Heart left ventricle (tissue), 13 donors: ENCODE data around the gene PSRC1.

Experiments used
- POLR2A ChIP-seq, 2 donors: fragments of 450-650 bp; IDR thresholded peaks; one replicate each; pipeline ENCODE4 v1.6.1; 2017; ENCODE audit warnings: antibody characterized with exemption in 2 of 2, mild to moderate bottlenecking in 2 of 2, moderate library complexity in 2 of 2
- TF ChIP-seq, protein P1 (sequence below), 12 donors: fragments of 200-600 bp; sonication (generic) in 4 of 12; IDR thresholded peaks; one replicate each; pipeline versions ENCODE4 v1.5.0 to v1.8.0; 2018 to 2022; ENCODE audit warnings: antibody characterized with exemption in 12 of 12, mild to moderate bottlenecking in 5 of 12
- donor health status: ischemic (EF 13 %, LVEDD 7.1; RV severe dilation, severe dysfunction).
- donor health status: DM: no; HTN: yes; CAD: no.
- donor health status: DM: no; HTN: no; CAD: no.
- donor health status: ischemic (EF 25% LVEDD 6.9; RV normal size, moderate dysfunction).
- donor health status: ischemic (EF 25% LVEDD 5.7; RV mildly dilated, moderate dysfunction).
- donor health status: ischemic (EF 35%, LVEDD 5.7; RV mildly dilated, moderate dysfunction).
- donor health status: nonischemic (EF 11% LVEDD 7.7; RV severe dilation, severe dysfunction).
- donor health status: DM: yes; HTN: yes; CAD: no.
- donor health status: PGD.
- donor health status: ischemic (EF 29% LVEDD 5.4; RV normal size, mild dysfunction).
- donor health status: nonischemic (EF 23%, LVEDD 6.1; RV moderate dilation, normal function).

DNA sequence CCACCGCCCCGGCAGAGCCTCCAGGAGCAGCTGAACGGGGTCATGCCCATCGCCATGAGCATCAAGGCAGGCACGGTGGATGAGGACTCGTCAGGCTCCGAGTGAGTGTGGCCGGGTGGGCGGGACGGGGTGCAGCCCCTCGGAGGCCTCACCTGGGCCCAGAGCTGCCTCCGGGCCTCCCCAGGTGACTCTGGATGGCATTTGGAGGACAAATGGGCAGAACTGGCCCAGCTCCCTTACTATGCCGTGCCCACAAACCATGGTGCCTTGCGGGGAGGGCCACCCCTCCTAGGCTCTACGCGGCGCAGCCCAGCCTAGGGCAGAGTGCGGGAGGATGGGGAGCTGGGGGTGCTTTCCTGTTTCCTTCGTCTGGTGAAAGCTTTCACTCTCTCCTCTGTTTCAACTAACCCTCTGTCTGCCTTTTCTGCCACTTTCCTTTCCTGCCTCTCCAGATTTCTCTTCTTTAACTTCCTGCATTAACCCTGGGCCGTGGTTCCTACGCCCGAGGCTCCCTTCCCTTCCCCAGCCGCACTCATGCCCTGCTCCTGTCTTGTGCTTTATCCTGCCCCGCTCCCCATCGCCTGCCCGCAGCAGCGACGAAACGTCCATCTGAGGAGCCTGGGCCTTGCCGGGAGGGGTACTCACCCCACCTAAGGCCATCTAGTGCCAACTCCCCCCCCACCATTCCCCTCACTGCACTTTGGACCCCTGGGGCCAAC, 9.2 kb downstream of the PSRC1 start:
- TF ChIP-seq, protein P1, sequence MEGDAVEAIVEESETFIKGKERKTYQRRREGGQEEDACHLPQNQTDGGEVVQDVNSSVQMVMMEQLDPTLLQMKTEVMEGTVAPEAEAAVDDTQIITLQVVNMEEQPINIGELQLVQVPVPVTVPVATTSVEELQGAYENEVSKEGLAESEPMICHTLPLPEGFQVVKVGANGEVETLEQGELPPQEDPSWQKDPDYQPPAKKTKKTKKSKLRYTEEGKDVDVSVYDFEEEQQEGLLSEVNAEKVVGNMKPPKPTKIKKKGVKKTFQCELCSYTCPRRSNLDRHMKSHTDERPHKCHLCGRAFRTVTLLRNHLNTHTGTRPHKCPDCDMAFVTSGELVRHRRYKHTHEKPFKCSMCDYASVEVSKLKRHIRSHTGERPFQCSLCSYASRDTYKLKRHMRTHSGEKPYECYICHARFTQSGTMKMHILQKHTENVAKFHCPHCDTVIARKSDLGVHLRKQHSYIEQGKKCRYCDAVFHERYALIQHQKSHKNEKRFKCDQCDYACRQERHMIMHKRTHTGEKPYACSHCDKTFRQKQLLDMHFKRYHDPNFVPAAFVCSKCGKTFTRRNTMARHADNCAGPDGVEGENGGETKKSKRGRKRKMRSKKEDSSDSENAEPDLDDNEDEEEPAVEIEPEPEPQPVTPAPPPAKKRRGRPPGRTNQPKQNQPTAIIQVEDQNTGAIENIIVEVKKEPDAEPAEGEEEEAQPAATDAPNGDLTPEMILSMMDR (IDR thresholded peaks at IDR 0.05) = no peak
- no peak for TF ChIP-seq POLR2A (IDR thresholded peaks at IDR 0.05)
